H9 (cell line): ENCODE measurements around the gene SNX25. TPM values are rescaled to one million over a fixed set of nuclear protein-coding genes. Genes with fewer than 3 reads are reported as not detected.

Source experiments
- DNase-seq: peaks from one replicate; pipeline ENCODE4 v3.0.0-alpha.2; 2017
- H2AFZ ChIP-seq: one replicate; pipeline ENCODE4 v1.6.1; 2013; ENCODE audit warnings: mild to moderate bottlenecking, low read length, control low read depth, moderate library complexity
- H2AK5ac ChIP-seq: 2 replicates; pipeline ENCODE4 v1.6.1; 2013; ENCODE audit warnings: low read length, control low read depth, mixed read lengths; ENCODE audit not compliant: insufficient read length
- H2BK120ac ChIP-seq: one replicate; pipeline ENCODE4 v1.6.1; 2013; ENCODE audit warnings: low read depth, mild to moderate bottlenecking, low read length, control low read depth, inconsistent platforms; ENCODE audit not compliant: poor library complexity, severe bottlenecking
- H2BK12ac ChIP-seq: 2 replicates; pipeline ENCODE4 v1.6.1; 2013; ENCODE audit warnings: low read length, control low read depth, mixed read lengths, low read depth; ENCODE audit not compliant: insufficient read length
- H2BK15ac ChIP-seq: 2 replicates; pipeline ENCODE4 v1.6.1; 2013; ENCODE audit warnings: low read depth, low read length, control low read depth
- H2BK20ac ChIP-seq: one replicate; pipeline ENCODE4 v1.6.1; 2013; ENCODE audit warnings: low read depth, mild to moderate bottlenecking, low read length, control low read depth, inconsistent platforms; ENCODE audit not compliant: poor library complexity, severe bottlenecking
- H2BK5ac ChIP-seq: 2 replicates; pipeline ENCODE4 v1.6.1; 2013; ENCODE audit warnings: low read length, control low read depth, mixed read lengths; ENCODE audit not compliant: insufficient read length
- H3K14ac ChIP-seq: 2 replicates; pipeline ENCODE4 v1.6.1; 2013; ENCODE audit warnings: low read length, control low read depth; ENCODE audit not compliant: insufficient read depth
- H3K18ac ChIP-seq: 2 replicates; pipeline ENCODE4 v1.6.1; 2013; ENCODE audit warnings: low read depth, mild to moderate bottlenecking, mixed read lengths, low read length, control low read depth; ENCODE audit not compliant: insufficient read length
- H3K23ac ChIP-seq: 2 replicates; pipeline ENCODE4 v1.6.1; 2013; ENCODE audit warnings: low read length, control low read depth, mixed read lengths, low read depth; ENCODE audit not compliant: insufficient read length
- H3K23me2 ChIP-seq: 2 replicates; pipeline ENCODE4 v1.6.1; 2013; ENCODE audit warnings: low read depth, mild to moderate bottlenecking, mixed read lengths, low read length, control low read depth; ENCODE audit not compliant: insufficient read length, poor library complexity, severe bottlenecking
- H3K27ac ChIP-seq: 2 replicates; pipeline ENCODE4 v1.5.1; 2013; ENCODE audit warnings: low read length, control low read depth, mixed read lengths, low read depth; ENCODE audit not compliant: insufficient read length
- H3K27me3 ChIP-seq: 2 replicates; pipeline ENCODE4 v1.6.1; 2013; ENCODE audit warnings: low read length, control low read depth, inconsistent platforms; ENCODE audit not compliant: insufficient read depth
- H3K4ac ChIP-seq: 2 replicates; pipeline ENCODE4 v1.6.1; 2013; ENCODE audit warnings: low read depth, mild to moderate bottlenecking, control low read depth, inconsistent platforms, low read length, moderate library complexity
- H3K4me1 ChIP-seq: 2 replicates; pipeline ENCODE4 v1.6.1; 2013; ENCODE audit warnings: low read length, control low read depth, inconsistent platforms; ENCODE audit not compliant: insufficient read depth
- H3K4me2 ChIP-seq: 2 replicates; pipeline ENCODE4 v1.6.1; 2013; ENCODE audit warnings: low read length, control low read depth, mixed read lengths; ENCODE audit not compliant: insufficient read length, insufficient read depth
- H3K56ac ChIP-seq: 2 replicates; pipeline ENCODE4 v1.6.1; 2013; ENCODE audit warnings: low read depth, mild to moderate bottlenecking, mixed read lengths, low read length, control low read depth; ENCODE audit not compliant: insufficient read length
- H3K79me1 ChIP-seq: 2 replicates; pipeline ENCODE4 v1.6.1; 2013; ENCODE audit warnings: low read depth, mild to moderate bottlenecking, moderate library complexity, low read length, control low read depth, inconsistent platforms; ENCODE audit not compliant: insufficient read depth, poor library complexity, severe bottlenecking
- H3K79me2 ChIP-seq: 2 replicates; pipeline ENCODE4 v1.6.1; 2013; ENCODE audit warnings: low read length, control low read depth, inconsistent platforms; ENCODE audit not compliant: insufficient read depth
- H3K9ac ChIP-seq: 2 replicates; pipeline ENCODE4 v1.6.1; 2013; ENCODE audit warnings: low read length, control low read depth, mixed read lengths; ENCODE audit not compliant: insufficient read length; ENCODE audit errors: extremely low read depth
- H3K9me3 ChIP-seq: one replicate; pipeline ENCODE4 v1.6.1; 2013; ENCODE audit warnings: low read depth, low read length, inconsistent platforms; ENCODE audit not compliant: control insufficient read depth
- H3T11ph ChIP-seq: one replicate; pipeline ENCODE4 v1.6.1; 2013; ENCODE audit warnings: mild to moderate bottlenecking, low read length, control low read depth, inconsistent platforms
- H4K20me1 ChIP-seq: one replicate; pipeline ENCODE4 v1.6.1; 2013; ENCODE audit not compliant: control insufficient read depth, insufficient read length, insufficient read depth
- H4K5ac ChIP-seq: 2 replicates; pipeline ENCODE4 v1.6.1; 2013; ENCODE audit warnings: low read depth, mild to moderate bottlenecking, mixed read lengths, low read length, control low read depth; ENCODE audit not compliant: insufficient read length
- H4K8ac ChIP-seq: replicated peaks from 2 replicates; pipeline ENCODE4 v1.6.1; 2013; ENCODE audit warnings: low read length, control low read depth, mixed read lengths, low read depth; ENCODE audit not compliant: insufficient read length
- H4K91ac ChIP-seq: 2 replicates; pipeline ENCODE4 v1.6.1; 2013; ENCODE audit warnings: low read depth, mild to moderate bottlenecking, moderate library complexity, mixed read lengths, low read length, control low read depth; ENCODE audit not compliant: insufficient read length
- H3K27ac Mint-ChIP-seq, 3 experiments: 2 replicates in 2 of 3; 3 replicates in 1 of 3; pipeline ENCODE4 v1.8.0; 2020 to 2021; ENCODE audit warnings: mixed read lengths in 3 of 3, mild to moderate bottlenecking in 1 of 3, moderate library complexity in 1 of 3
- H3K27me3 Mint-ChIP-seq: 2 replicates; pipeline ENCODE4 v1.8.0; 2021; ENCODE audit warnings: low read depth, mild to moderate bottlenecking, moderate library complexity, mixed read lengths
- H3K36me3 Mint-ChIP-seq, 3 experiments: 2 replicates in 2 of 3; 3 replicates in 1 of 3; pipeline ENCODE4 v1.8.0; 2020 to 2021; ENCODE audit warnings: low read depth in 3 of 3, mixed read lengths in 3 of 3; ENCODE audit not compliant: insufficient read depth in 1 of 3
- H3K4me1 Mint-ChIP-seq, 2 experiments: 2 replicates each; pipeline ENCODE4 v1.8.0; 2020; ENCODE audit warnings: mixed read lengths in 2 of 2
- H3K4me3 Mint-ChIP-seq, 2 experiments: 2 replicates in 1 of 2; 3 replicates in 1 of 2; pipeline ENCODE4 v1.8.0; 2020 to 2021; ENCODE audit warnings: mild to moderate bottlenecking in 2 of 2, mixed read lengths in 2 of 2, moderate library complexity in 1 of 2
- H3K9me3 Mint-ChIP-seq, 2 experiments: 2 replicates in 1 of 2; 3 replicates in 1 of 2; pipeline ENCODE4 v1.8.0; 2020; ENCODE audit warnings: mild to moderate bottlenecking in 2 of 2, mixed read lengths in 2 of 2, moderate library complexity in 1 of 2
- CTCF ChIP-seq: fragments of 200-600 bp; sonication (generic); conservative IDR thresholded peaks from 3 replicates; pipeline ENCODE4 v1.8.0; 2021; ENCODE audit warnings: antibody characterized with exemption, mild to moderate bottlenecking
- WGBS: extraction: QIAGEN DNeasy Blood & Tissue Kit; methylation state at CpG from one replicate; pipeline ENCODE4 v1.1.7; 2013; ENCODE audit warnings: missing lambda C conversion rate, low lambda C conversion rate, mixed read lengths; ENCODE audit not compliant: insufficient read length; ENCODE audit errors: extremely low coverage; 5-methylcytosine and 5-hydroxymethylcytosine counted together
- total RNA-seq: library from RNA; stranded (reverse); gene quantifications from 2 replicates; pipeline ENCODE4 v1.2.1, GENCODE V29; 2021

Gene SNX25
- total RNA-seq, 1 experiment from 2014 or later = 28.2 TPM

- Histone ChIP-seq H3K27me3 (no peaks in the 10 kb centered on the region), H2AK5ac (no peak overlapping the region), H2BK12ac (no peak overlapping the region), H2BK15ac (no peak overlapping the region), H2AFZ (no peak overlapping the region), H3K9me3 (no peaks in the 10 kb centered on the region), H3K14ac (no peak overlapping the region), H3K9ac (no peak overlapping the region), H3T11ph (no peak overlapping the region), H2BK120ac (no peak overlapping the region), H4K91ac (no peak overlapping the region), H3K4me2 (no peak overlapping the region), H2BK20ac (no peak overlapping the region), H3K27ac (no peak overlapping the region), H2BK5ac (no peak overlapping the region), H4K5ac (no peak overlapping the region), H3K23ac (no peak overlapping the region), H3K23me2 (no peaks in the 10 kb centered on the region), H3K79me2 (0 out of 2 replicates have a peak, but pooled peaks cover 3% of the 10 kb centered on the region), H3K56ac (no peak overlapping the region), H4K8ac (no peak overlapping the region), H4K20me1 (no peaks in the 10 kb centered on the region), H3K18ac (no peak overlapping the region), H3K4ac (no peak overlapping the region), H3K4me1 (peaks cover 4% of the 10 kb centered on the region), H3K79me1 (no peaks in the 10 kb centered on the region)
- Mint-ChIP-seq H3K9me3 (no peaks in the 10 kb centered on the region), H3K27me3 (no peaks in the 10 kb centered on the region), H3K36me3 (peaks cover 0 to 23% (median 16%) of the 10 kb centered on the region in 3 experiments; a peak in 5 of 7 replicates), H3K4me1 (peaks cover 14 to 23% of the 10 kb centered on the region in 2 experiments), H3K4me3 (no peak overlapping the region), H3K27ac (no peak overlapping the region)
- TF ChIP-seq CTCF = no peak
- DNase-seq = no peak
- no CpG with 5 or more reads among the region's 4 CpGs for WGBS
Observed at GRCh38 chr4:185269286-185269685, 59.9 kb downstream of the SNX25 start.
